DMS79 treated with DMSO at 0.1 percent for 48 hours (cell line): ENCODE data around the gene NAV1.
A peak's percentile ranks its signal among the peaks of the same experiment; 100 is the strongest.
"Not testable (repeated sequence)": the region's sequence is repeated elsewhere in the genome, so short reads cannot be mapped to it uniquely, and the experiment has no call there.

Source experiments
- DNase-seq: peaks from one replicate; lab custom pipeline; 2025; lab: John Stamatoyannopoulos, UW

NAV1 gene

GRCh38 chr1:201504799-201505502, 34.0 kb upstream of the NAV1 start:
- DNase-seq, result peak; percentile 47

- peak; percentile 47 for DNase-seq
Measured at GRCh38 chr1:201505503-201505890, 33.4 kb upstream of the NAV1 start.

- no peak for DNase-seq
Measured at GRCh38 chr1:201506092-201506491, 32.8 kb upstream of the NAV1 start.

GRCh38 chr1:201506557-201507359, 32.2 kb upstream of the NAV1 start, which contains the start of gene CSRP1:
Gene CSRP1, minus strand, starts transcription at chr1:201507123. Its CDS starts 10,820 bp downstream, at chr1:201496303.
- DNase-seq, result peak; percentile 24

GRCh38 chr1:201507360-201507675, 31.6 kb upstream of the NAV1 start:
- no peak for DNase-seq

GRCh38 chr1:201508809-201509208, 30.1 kb upstream of the NAV1 start:
- no peak for DNase-seq

- DNase-seq, result no peak
Measured at GRCh38 chr1:201509601-201510374, 29.1 kb upstream of the NAV1 start.

GRCh38 chr1:201510734-201511133, 28.2 kb upstream of the NAV1 start:
- no peak for DNase-seq

GRCh38 chr1:201511396-201511940, 27.5 kb upstream of the NAV1 start:
- no peak for DNase-seq

GRCh38 chr1:201511941-201512539, 26.9 kb upstream of the NAV1 start:
- no peak for DNase-seq

- no peak for DNase-seq
Measured at GRCh38 chr1:201513498-201514243, 25.3 kb upstream of the NAV1 start.

- no peak for DNase-seq
Measured at GRCh38 chr1:201514466-201514865, 24.5 kb upstream of the NAV1 start.

- no peak for DNase-seq
Measured at GRCh38 chr1:201515062-201515750, 23.7 kb upstream of the NAV1 start.

- DNase-seq, result no peak
Measured at GRCh38 chr1:201515895-201516294, 23.0 kb upstream of the NAV1 start.

GRCh38 chr1:201516511-201517127, 22.3 kb upstream of the NAV1 start:
- DNase-seq, result no peak

- no peak for DNase-seq
Measured at GRCh38 chr1:201517631-201518030, 21.3 kb upstream of the NAV1 start.

- DNase-seq, result no peak
Measured at GRCh38 chr1:201518071-201518470, 20.9 kb upstream of the NAV1 start.

GRCh38 chr1:201520046-201520575, 18.8 kb upstream of the NAV1 start:
- not testable (repeated sequence) for DNase-seq

- no peak for DNase-seq
Measured at GRCh38 chr1:201525193-201525778, 13.6 kb upstream of the NAV1 start.

GRCh38 chr1:201527879-201528278, 11.0 kb upstream of the NAV1 start:
- DNase-seq, result no peak
